Erythroblast (primary cell): Measurements from ENCODE around the gene FKBP6.

Experiments
- GATA1 ChIP-seq: IDR thresholded peaks from 2 replicates; pipeline ENCODE4 v1.6.1; 2011; ENCODE audit warnings: low read depth, mild to moderate bottlenecking, control low read depth, low read length, moderate library complexity
- POLR2A ChIP-seq: IDR thresholded peaks from 2 replicates; pipeline ENCODE4 v1.6.1; 2011; ENCODE audit warnings: mild to moderate bottlenecking, low read length

- no peak for TF ChIP-seq POLR2A
- no peak for TF ChIP-seq GATA1
Observed at GRCh38 chr7:73366990-73367389, 39.0 kb downstream of the FKBP6 start.
